NCI-H226 (cell line): Measurements from ENCODE around the gene ADGRE3.

ENCODE experiments used
- DNase-seq: peaks from one replicate; pipeline ENCODE4 v3.0.0-alpha.2; 2015

ADGRE3 gene

DNA sequence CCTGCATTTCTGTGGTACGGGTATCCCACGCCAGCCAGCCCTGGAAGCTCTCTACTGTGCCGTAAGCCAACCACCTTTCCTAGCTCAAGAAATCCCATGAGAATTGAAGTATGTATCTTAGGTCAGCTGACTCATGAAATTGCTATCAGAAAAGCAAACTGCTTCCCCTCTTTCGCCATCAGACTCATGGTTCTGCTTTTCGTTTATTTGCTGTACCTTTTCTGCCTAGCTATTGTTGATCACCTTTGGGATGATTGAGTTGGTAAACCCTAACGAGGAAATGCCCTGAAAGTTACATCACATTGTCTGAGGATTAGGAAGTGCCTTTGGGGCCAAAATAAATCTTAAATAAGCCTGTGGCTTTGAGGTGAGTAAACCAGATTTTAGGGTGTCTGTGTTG is at the start of gene ADGRE3:
Gene ADGRE3 (minus strand): TSS at position 81 of the 400 bp plus-strand sequence. CDS start 74 bp downstream, at position 7.
- no peak for DNase-seq

DNA sequence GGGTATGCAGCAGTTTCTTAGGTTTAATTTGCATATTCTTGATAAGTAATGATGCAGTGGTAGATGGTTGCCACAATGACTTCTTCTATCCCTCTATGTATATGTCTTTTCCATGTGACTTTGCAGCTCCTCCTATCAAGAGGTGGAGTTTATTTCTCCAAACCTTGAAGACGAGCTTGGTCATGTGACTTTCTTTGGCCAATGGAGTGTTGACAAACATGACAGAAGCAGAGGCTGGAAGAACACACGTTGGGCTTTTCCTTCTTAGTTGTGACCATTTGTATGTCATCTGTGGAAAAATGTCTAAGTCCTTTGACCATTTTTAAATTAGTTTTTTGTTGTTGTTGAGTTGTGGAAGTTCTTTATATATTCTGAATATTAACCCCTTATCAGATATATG is 47.5 kb upstream of the ADGRE3 start:
- no peak for DNase-seq

DNA sequence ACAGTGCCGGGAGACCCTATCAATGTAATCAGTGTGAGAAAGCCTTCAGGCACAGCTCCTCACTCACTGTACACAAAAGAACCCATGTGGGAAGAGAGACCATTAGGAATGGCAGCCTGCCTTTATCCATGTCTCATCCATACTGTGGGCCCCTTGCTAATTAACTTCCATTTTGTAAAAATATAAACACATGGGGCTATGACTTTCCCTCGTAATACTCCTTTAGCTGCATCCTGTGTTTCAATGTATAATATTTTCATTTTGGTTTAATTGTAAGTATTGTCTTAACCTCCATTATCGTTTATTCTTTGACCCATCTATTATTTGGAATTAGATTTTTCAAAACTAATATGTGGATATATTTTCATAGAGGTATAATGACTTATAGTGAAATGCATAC is 44.5 kb upstream of the ADGRE3 start:
- no peak for DNase-seq

DNA sequence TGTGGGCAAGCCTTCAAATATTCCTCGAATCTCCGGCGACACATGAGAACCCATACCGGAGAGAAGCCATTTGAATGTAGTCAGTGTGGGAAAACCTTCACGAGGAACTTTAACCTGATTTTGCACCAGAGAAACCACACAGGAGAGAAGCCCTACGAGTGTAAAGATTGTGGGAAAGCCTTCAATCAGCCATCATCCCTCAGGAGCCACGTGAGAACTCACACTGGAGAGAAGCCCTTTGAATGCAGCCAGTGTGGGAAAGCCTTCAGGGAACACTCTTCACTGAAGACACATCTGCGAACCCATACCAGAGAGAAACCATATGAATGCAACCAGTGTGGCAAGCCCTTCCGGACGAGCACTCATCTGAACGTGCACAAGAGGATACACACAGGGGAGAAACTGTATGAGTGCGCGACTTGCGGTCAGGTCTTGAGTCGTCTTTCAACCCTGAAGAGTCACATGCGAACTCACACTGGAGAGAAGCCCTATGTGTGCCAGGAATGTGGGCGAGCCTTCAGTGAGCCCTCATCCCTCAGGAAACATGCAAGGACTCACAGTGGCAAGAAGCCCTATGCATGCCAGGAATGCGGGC is 44.0 kb upstream of the ADGRE3 start:
- no peak for DNase-seq

GRCh38 chr19:14715841-14716240 is 41.2 kb upstream of the ADGRE3 start:
- no peak for DNase-seq

GRCh38 chr19:14704450-14704849 is 29.8 kb upstream of the ADGRE3 start:
- no peak for DNase-seq

GRCh38 chr19:14703833-14704232 is 29.2 kb upstream of the ADGRE3 start:
- DNase-seq = no peak

DNA sequence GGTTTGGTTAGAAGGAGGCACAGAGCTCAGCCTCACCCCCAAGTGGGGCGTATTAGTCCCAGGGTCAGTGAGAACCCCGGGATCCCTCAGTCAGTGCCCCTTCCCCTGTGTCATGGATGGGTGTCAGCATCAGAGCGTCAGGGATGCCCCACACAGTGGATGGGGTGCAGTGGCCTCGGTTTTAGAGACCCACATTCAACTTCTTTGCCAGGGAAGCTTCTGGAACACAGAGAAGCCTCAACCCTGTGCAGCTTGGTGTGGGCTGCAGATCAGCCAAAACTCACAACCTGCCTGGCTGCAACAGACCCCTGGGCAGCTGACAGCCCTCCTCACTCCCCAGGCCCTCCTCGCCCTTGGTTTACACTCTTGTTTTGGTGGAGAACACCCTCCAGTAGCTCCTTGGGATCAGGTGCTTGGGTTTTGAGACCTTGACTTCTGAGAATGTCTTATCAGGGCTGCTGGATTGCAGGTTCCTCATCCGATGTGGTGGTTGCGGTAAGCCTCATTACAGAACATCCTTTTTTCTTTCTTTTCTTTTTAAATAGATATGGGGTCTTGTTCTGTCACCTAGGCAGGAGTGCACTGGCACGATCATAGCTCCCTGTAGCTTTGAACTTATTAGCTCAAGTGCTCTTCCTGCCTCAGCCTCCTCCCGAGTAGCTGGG is 26.2 kb upstream of the ADGRE3 start:
- no peak for DNase-seq

DNA sequence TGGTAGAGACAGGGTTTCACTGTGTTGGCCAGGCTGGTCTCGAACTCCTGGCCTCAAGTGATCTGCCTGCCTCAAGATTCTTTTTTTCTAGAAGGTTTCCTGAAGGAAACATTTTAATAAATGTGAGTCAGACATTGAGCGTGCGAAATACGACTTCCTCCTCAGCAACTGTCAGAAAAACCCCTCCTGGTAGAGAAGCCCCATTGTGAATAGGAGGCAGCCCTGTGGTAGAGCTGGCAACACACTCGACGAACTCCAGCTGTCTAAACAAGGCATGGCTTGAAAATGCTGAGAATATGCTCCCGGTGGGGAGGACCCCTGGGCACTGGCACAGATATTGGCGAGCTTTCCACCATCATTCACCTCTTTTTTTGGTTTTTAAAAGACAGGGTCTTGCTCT is 25.0 kb upstream of the ADGRE3 start:
- DNase-seq = no peak

DNA sequence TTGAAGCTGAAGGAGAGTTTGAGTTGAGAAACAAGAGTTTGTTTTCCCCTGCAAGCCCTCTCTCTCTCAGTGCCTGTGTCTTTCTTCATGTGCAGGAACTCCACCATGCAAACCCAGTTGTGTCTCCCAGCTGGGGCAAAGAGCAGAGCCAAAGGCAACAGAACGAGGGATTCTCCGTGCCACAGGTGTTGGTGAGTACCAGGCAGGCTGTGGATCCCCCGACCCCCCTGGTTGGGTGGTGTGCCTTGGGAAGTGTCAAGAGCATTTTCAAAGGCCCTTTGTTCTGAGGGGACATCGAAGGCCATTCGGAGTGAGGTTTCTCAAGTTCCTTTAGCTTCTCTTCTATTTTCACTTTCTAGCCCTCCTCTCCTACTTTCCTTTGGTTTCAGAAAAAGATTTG is 20.8 kb upstream of the ADGRE3 start:
- DNase-seq = no peak

- no peak for DNase-seq
Measured at GRCh38 chr19:14694641-14695266, 20.1 kb upstream of the ADGRE3 start.

- DNase-seq = peak; percentile 82
Measured at GRCh38 chr19:14689598-14690503, 15.2 kb upstream of the ADGRE3 start, which contains the start of gene ZNF333. Gene ZNF333, plus strand, starts transcription at chr19:14690048. Its CDS starts 3,444 bp downstream, at chr19:14693492.

GRCh38 chr19:14686411-14686810 is 11.8 kb upstream of the ADGRE3 start:
- no peak for DNase-seq

GRCh38 chr19:14683439-14683838 is 8.8 kb upstream of the ADGRE3 start:
- no peak for DNase-seq

GRCh38 chr19:14682084-14682483 is 7.4 kb upstream of the ADGRE3 start:
- no peak for DNase-seq

DNA sequence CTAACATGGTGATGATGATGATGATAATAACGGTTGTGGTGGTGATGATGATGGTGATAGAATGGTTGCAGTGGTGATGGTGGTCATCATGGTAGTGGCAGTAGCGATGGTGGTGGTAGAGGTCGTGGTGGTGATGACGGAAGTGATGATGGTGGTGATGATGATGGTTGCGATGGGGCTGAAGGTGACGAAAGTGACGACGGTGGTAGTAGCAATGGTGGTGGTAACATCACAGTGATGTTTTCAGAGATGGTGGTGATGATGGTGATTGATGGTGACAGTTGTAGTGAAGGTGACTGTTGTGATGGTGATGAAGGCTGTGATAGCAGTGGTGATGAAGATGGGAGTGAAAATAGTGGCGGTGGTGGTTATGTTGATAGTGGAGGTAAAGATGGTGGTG is 3.6 kb upstream of the ADGRE3 start:
- DNase-seq = no peak

GRCh38 chr19:14677464-14677863 is 2.8 kb upstream of the ADGRE3 start:
- DNase-seq = no peak

DNA sequence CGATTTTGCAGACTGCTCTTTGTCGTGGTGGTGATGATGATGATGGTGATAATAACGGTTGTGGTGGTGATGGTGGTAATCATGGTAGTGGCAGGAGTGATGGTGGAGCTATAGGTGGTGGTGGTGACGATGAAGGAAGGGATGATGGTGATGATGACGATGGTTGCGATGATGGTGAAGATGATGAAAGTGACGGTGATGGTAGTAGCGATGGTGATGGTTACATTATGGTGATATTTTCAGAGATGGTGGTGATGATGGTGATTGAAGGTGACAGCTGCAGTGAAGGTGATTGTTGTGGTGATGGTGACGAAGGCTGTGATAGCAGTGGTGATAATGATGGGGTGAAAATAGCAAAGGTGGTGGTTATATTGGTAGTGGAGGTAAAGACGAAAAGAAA is 2.1 kb upstream of the ADGRE3 start:
- DNase-seq = no peak

DNA sequence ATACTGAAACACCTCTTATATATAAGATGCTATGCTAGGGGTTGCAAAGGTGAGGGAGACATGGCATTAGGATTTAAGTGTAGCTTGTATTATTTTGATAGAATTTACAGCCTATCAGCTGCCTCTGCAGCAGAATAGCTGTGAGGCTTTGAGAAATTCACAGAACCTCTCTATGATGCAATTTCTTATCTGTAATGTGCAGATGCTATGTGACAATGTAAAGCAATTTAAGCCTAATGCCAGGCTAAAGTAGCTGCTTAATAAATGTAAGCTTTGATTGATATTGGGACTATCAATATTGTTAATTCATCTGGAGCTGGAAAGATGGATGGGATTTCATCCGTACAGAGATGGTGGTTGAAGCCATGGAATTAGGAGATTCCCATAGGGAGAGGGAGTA is 1.6 kb downstream of the ADGRE3 start:
- DNase-seq = no peak

DNA sequence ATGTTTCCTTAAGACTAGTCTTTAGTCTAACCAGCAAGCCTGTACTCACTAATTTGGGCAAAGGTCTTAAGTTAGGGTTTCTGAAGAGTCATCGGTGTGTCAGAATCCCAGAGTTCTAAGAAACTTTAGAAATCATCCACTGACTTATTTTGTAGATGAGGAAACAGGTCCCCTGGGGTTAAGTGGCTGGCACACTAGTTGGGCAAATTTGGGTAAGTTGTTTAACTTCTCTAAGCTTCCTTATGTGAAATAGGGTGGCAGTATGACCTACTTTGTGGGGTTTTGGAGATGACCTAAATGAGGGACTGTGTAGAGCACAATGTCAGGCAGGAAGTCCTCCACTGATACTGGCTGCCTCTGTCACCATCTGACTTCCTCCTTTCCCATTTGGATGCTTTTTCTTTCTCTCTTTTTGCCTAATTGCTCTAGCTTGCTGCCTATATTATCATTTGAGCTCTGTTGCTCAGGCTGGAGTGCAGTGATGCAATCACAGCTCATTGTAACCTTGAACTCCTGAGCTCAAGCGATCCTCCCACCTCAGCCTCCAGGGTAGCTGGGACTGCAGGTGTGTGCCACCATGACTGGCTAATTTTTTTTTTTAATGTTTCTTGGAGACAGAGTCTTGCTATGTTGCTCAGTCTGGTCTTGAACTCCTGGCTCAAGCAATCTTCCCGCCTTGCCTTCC is 2.3 kb downstream of the ADGRE3 start:
- no peak for DNase-seq

DNA sequence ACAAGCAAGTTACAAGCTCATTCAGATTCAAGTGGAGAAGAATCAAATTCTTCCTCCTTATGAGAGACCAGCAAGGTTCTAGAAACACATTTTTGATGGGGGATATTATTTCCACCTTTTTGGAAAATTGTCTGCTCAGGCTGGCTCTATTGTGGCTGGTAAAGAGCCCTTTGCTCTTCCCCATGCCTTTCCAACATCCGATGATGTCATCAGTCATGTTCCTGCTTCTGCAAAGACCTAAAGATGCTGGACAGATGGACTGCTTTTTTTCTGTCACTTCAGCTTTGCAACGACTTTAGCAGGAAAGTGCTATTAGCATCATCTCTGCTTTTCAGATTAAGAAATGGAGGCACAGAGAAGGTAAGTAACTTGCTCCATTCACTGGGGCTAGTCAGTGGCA is 4.2 kb downstream of the ADGRE3 start:
- DNase-seq = no peak

DNA sequence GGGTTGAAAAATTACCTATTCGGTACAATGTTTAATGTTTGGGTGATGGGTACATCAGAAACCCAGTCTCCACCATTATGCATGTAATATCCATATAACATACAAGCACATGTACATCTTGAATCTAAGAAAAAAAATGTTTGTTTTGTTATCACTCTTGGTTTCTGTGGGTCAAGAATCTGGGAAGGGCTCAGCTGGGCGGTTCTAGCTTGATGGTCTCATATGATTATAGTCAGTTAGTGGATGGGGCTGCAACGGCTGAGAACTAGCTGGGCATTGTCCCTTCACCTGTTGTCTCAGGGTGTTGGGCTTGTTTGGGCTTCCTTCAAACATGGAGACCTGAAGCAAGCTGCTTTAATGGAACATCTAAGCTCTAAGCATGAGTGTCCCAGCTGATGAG is 4.7 kb downstream of the ADGRE3 start:
- no peak for DNase-seq
